IMR-90 (cell line): ENCODE measurements around the gene FAM20B. TPM values are rescaled to one million over a fixed set of nuclear protein-coding genes. Genes with fewer than 3 reads are reported as not detected.

Experiments used
- ATAC-seq: fragments of 200-7000 bp; cut with Tn5 transposase; 2 replicates; pipeline ENCODE4 v1.9.1; 2020; ENCODE audit warnings: low read depth, mild to moderate bottlenecking, moderate library complexity
- BruUV-seq: library from RNA; stranded (reverse); fragments of 400-500 nt; replicated peaks from 2 replicates; lab custom pipeline; 2021; lab: Mats Ljungman, UMichigan
- CTCF ChIA-PET: fragments of 300-600 bp; formaldehyde crosslinking; extraction: SDS; loops from one replicate; lab custom pipeline; 2021; ENCODE audit warnings: antibody characterized with exemption; lab: Yijun Ruan, JAX
- POLR2A ChIA-PET: fragments of 300-600 bp; sonication (Branson Sonifier 250); formaldehyde crosslinking; loops from one replicate; lab custom pipeline; 2022; ENCODE audit warnings: antibody characterized with exemption; ENCODE audit not compliant: unreplicated experiment; lab: Charles Lee
- DNase-seq: peaks from one replicate; pipeline ENCODE4 v3.0.0; 2013
- H2AFZ ChIP-seq: replicated peaks from 2 replicates; pipeline ENCODE3; 2013; ENCODE audit warnings: low read length, mild to moderate bottlenecking; ENCODE audit not compliant: poor library complexity
- H2AK5ac ChIP-seq: 2 replicates; pipeline ENCODE4 v1.6.1; 2013; ENCODE audit warnings: low read depth, low read length, inconsistent platforms
- H2AK9ac ChIP-seq: replicated peaks from 2 replicates; pipeline ENCODE3; 2013; ENCODE audit warnings: mild to moderate bottlenecking, low read depth, low read length, moderate library complexity; ENCODE audit not compliant: poor library complexity
- H2BK120ac ChIP-seq: 2 replicates; pipeline ENCODE4 v1.6.1; 2013; ENCODE audit warnings: low read depth, low read length, inconsistent platforms
- H2BK15ac ChIP-seq: 3 replicates; pipeline ENCODE4 v1.6.1; 2013; ENCODE audit warnings: low read depth, low read length, inconsistent platforms
- H2BK20ac ChIP-seq: 2 replicates; pipeline ENCODE4 v1.6.1; 2013; ENCODE audit warnings: low read depth, mild to moderate bottlenecking, inconsistent platforms, low read length, moderate library complexity
- H2BK5ac ChIP-seq: 2 replicates; pipeline ENCODE4 v1.6.1; 2013; ENCODE audit warnings: mild to moderate bottlenecking, low read depth, low read length, inconsistent platforms; ENCODE audit not compliant: poor library complexity, severe bottlenecking
- H3K14ac ChIP-seq: replicated peaks from 2 replicates; pipeline ENCODE4 v1.6.1; 2013; ENCODE audit warnings: low read depth, low read length, inconsistent platforms
- H3K18ac ChIP-seq: 2 replicates; pipeline ENCODE4 v1.6.1; 2013; ENCODE audit warnings: low read depth, low read length, control low read depth
- H3K23ac ChIP-seq: 2 replicates; pipeline ENCODE4 v1.6.1; 2013; ENCODE audit warnings: low read depth, low read length, inconsistent platforms
- H3K27ac ChIP-seq: 2 replicates; pipeline ENCODE4 v1.5.1; 2013; ENCODE audit warnings: mild to moderate bottlenecking, control low read depth, low read length; ENCODE audit not compliant: insufficient read depth
- H3K27me3 ChIP-seq: 2 replicates; pipeline ENCODE4 v1.6.1; 2013; ENCODE audit warnings: low read length; ENCODE audit not compliant: control insufficient read depth, insufficient read depth
- H3K36me3 ChIP-seq: 2 replicates; pipeline ENCODE4 v1.6.1; 2013; ENCODE audit warnings: low read length, mixed read lengths; ENCODE audit not compliant: control insufficient read depth, insufficient read depth
- H3K4ac ChIP-seq: 2 replicates; pipeline ENCODE4 v1.6.1; 2013; ENCODE audit warnings: low read depth, low read length, inconsistent platforms
- H3K4me1 ChIP-seq: 2 replicates; pipeline ENCODE4 v1.6.1; 2013; ENCODE audit warnings: low read length, mixed read lengths; ENCODE audit not compliant: control insufficient read depth, insufficient read depth
- H3K4me2 ChIP-seq: 2 replicates; pipeline ENCODE4 v1.6.1; 2013; ENCODE audit warnings: low read depth, mild to moderate bottlenecking, control low read depth, low read length, moderate library complexity
- H3K4me3 ChIP-seq: 2 replicates; pipeline ENCODE4 v1.5.1; 2013; ENCODE audit warnings: low read depth, mild to moderate bottlenecking, control low read depth, low read length, moderate library complexity; ENCODE audit not compliant: insufficient read depth
- H3K56ac ChIP-seq: 2 replicates; pipeline ENCODE4 v1.6.1; 2013; ENCODE audit warnings: low read length, inconsistent platforms; ENCODE audit not compliant: insufficient read depth; ENCODE audit errors: extremely low read depth
- H3K79me1 ChIP-seq, 2 experiments: 2 replicates each; pipeline ENCODE4 v1.6.1; 2013; ENCODE audit warnings: low read length in 2 of 2, inconsistent platforms in 1 of 2, low read depth in 1 of 2
- H3K9ac ChIP-seq: 2 replicates; pipeline ENCODE4 v1.6.1; 2013; ENCODE audit warnings: low read depth, low read length, control low read depth
- H3K9me1 ChIP-seq: 2 replicates; pipeline ENCODE4 v1.6.1; 2013; ENCODE audit warnings: low read length, inconsistent platforms; ENCODE audit not compliant: insufficient read depth
- H3K9me3 ChIP-seq: 2 replicates; pipeline ENCODE4 v1.6.1; 2013; ENCODE audit warnings: low read length; ENCODE audit not compliant: control insufficient read depth, insufficient read depth
- H4K20me1 ChIP-seq: 2 replicates; pipeline ENCODE4 v1.6.1; 2013; ENCODE audit warnings: low read length, inconsistent platforms; ENCODE audit not compliant: insufficient read depth
- H4K5ac ChIP-seq: 2 replicates; pipeline ENCODE4 v1.6.1; 2013; ENCODE audit warnings: mild to moderate bottlenecking, low read depth, low read length, control low read depth
- H4K8ac ChIP-seq, 2 experiments: 2 replicates each; pipeline ENCODE4 v1.6.1; 2013; ENCODE audit warnings: low read depth in 2 of 2, low read length in 2 of 2, control low read depth in 1 of 2, inconsistent platforms in 1 of 2
- H4K91ac ChIP-seq: 2 replicates; pipeline ENCODE4 v1.6.1; 2013; ENCODE audit warnings: low read depth, low read length, inconsistent platforms; ENCODE audit not compliant: insufficient read depth
- BHLHE40 ChIP-seq: fragments of 150-350 bp; IDR thresholded peaks from 2 replicates; pipeline ENCODE4 v1.6.1; 2016; ENCODE audit warnings: mild to moderate bottlenecking, low read depth, low read length
- CEBPB ChIP-seq: IDR thresholded peaks from 2 replicates; pipeline ENCODE4 v1.6.1; 2012; ENCODE audit warnings: low read depth, low read length, improper control_type of control experiment
- CHD1 ChIP-seq: IDR thresholded peaks from 2 replicates; pipeline ENCODE4 v1.6.1; 2012; ENCODE audit warnings: low read depth, low read length, improper control_type of control experiment
- CTCF ChIP-seq: conservative IDR thresholded peaks from 2 replicates; pipeline ENCODE4 v1.5.1; 2012; ENCODE audit warnings: mild to moderate bottlenecking, low read depth, low read length, improper control_type of control experiment
- ELK1 ChIP-seq: fragments of 150-350 bp; IDR thresholded peaks from 2 replicates; pipeline ENCODE4 v1.6.1; 2016; ENCODE audit warnings: low read depth, mild to moderate bottlenecking, low read length, moderate library complexity, borderline replicate concordance
- FOS ChIP-seq: fragments of 150-350 bp; IDR thresholded peaks from 2 replicates; pipeline ENCODE4 v1.6.1; 2016; ENCODE audit warnings: low read depth, low read length
- MAFK ChIP-seq: IDR thresholded peaks from 2 replicates; pipeline ENCODE4 v1.6.1; 2012; ENCODE audit warnings: low read depth, low read length, improper control_type of control experiment
- MAZ ChIP-seq: IDR thresholded peaks from 2 replicates; pipeline ENCODE4 v1.6.1; 2012; ENCODE audit warnings: low read depth, mild to moderate bottlenecking, low read length, improper control_type of control experiment, moderate library complexity, borderline replicate concordance
- MXI1 ChIP-seq: IDR thresholded peaks from 2 replicates; pipeline ENCODE4 v1.6.1; 2012; ENCODE audit warnings: low read depth, mild to moderate bottlenecking, low read length, moderate library complexity, borderline replicate concordance
- NFE2L2 ChIP-seq: fragments of 150-350 bp; IDR thresholded peaks from 2 replicates; pipeline ENCODE4 v1.6.1; 2016; ENCODE audit warnings: low read depth, mild to moderate bottlenecking, low read length
- POLR2A ChIP-seq: IDR thresholded peaks from 2 replicates; pipeline ENCODE4 v1.6.1; 2012; ENCODE audit warnings: mild to moderate bottlenecking, low read depth, low read length
- RAD21 ChIP-seq: IDR thresholded peaks from 2 replicates; pipeline ENCODE4 v1.6.1; 2012; ENCODE audit warnings: low read length, improper control_type of control experiment
- RCOR1 ChIP-seq: IDR thresholded peaks from 2 replicates; pipeline ENCODE4 v1.6.1; 2012; ENCODE audit warnings: mild to moderate bottlenecking, low read length, improper control_type of control experiment; ENCODE audit not compliant: insufficient replicate concordance
- RFX5 ChIP-seq: IDR thresholded peaks from 2 replicates; pipeline ENCODE4 v1.8.0; 2012; ENCODE audit warnings: low read depth, mild to moderate bottlenecking, low read length, moderate library complexity
- SMC3 ChIP-seq: fragments of 150-350 bp; IDR thresholded peaks from 2 replicates; pipeline ENCODE4 v1.6.1; 2016; ENCODE audit warnings: low read depth, mild to moderate bottlenecking, antibody characterized with exemption, low read length, moderate library complexity
- USF2 ChIP-seq: fragments of 150-350 bp; IDR thresholded peaks from 2 replicates; pipeline ENCODE4 v1.6.1; 2017; ENCODE audit warnings: mild to moderate bottlenecking, antibody characterized with exemption, low read length, low read depth
- dilution Hi-C: fragments of 300-500 bp; cut with HindIII; formaldehyde crosslinking; loops from one replicate; pipeline ENCODE4 v1.14.3; 2018; ENCODE audit warnings: low sequenced_read_pairs; ENCODE audit not compliant: unreplicated experiment
- in situ Hi-C: fragments of 300-500 bp; cut with MboI; formaldehyde crosslinking; loops from 3 replicates; pipeline ENCODE4 v1.14.3; 2019; ENCODE audit warnings: low sequenced_read_pairs, inconsistent platforms, mixed read lengths
- intact Hi-C: fragments of 100-400 bp; cut with micrococcal nuclease; formaldehyde crosslinking; loops from 2 replicates; pipeline ENCODE4 v1.10.0; 2022
- polyA plus RNA-seq, 3 experiments: library from polyadenylated mRNA; depleted of rRNA; stranded (reverse); fragments of >200 nt; gene quantifications; 2 replicates each; pipeline ENCODE4 v1.2.3, GENCODE V29; 2012; ENCODE audit warnings: low replicate concordance in 1 of 3
- total RNA-seq: library from RNA; depleted of rRNA; stranded (reverse); fragments of >200 nt; gene quantifications from 2 replicates; pipeline ENCODE4 v1.2.3, GENCODE V29; 2012

The FAM20B gene
- total and polyA plus RNA-seq, 2 of the 4 experiments (the other 2 are of a cell fraction) = 17.1 to 38.4 TPM

- H2AK5ac ChIP-seq = no peak overlapping the region
- no peak overlapping the region for H3K23ac ChIP-seq
- ChIA-PET POLR2A (no interaction called here), CTCF (interaction anchor here (1.2 to 1.3 kb wide), 2 partner anchors 29 to 74 kb away, joined by 3 read pairs; no protein-coding TSS in a partner anchor)
- no peak overlapping the region for H3K4me3 ChIP-seq
- H2BK5ac ChIP-seq = no peak overlapping the region
- H3K9ac ChIP-seq = no peak overlapping the region
- H4K20me1 ChIP-seq = peaks cover 5% of the 10 kb centered on the region; the same call in 1 of the 2 replicates
- H3K27ac ChIP-seq = no peak overlapping the region
- H3K56ac ChIP-seq = no peak overlapping the region
- BruUV-seq = no TSS peak
- H2AK9ac ChIP-seq = no peak overlapping the region
- H3K4ac ChIP-seq = no peak overlapping the region
- no peak for TF ChIP-seq FOS
- no peak for TF ChIP-seq MAFK
- TF ChIP-seq CEBPB = no peak
- TF ChIP-seq POLR2A = no peak
- no peak for TF ChIP-seq BHLHE40
- TF ChIP-seq MXI1 = no peak
- TF ChIP-seq MAZ = no peak
- no peak for TF ChIP-seq ELK1
- no peak for TF ChIP-seq RAD21
- TF ChIP-seq RFX5 = no peak
- TF ChIP-seq NFE2L2 = no peak
- TF ChIP-seq SMC3 = no peak
- no peak for TF ChIP-seq RCOR1
- no peak for TF ChIP-seq CTCF
- no peak for TF ChIP-seq CHD1
- no peak for TF ChIP-seq USF2
- no peak overlapping the region for H4K91ac ChIP-seq
- no peak overlapping the region for H4K5ac ChIP-seq
- peaks cover 3% of the 10 kb centered on the region; the same call in 1 of the 2 replicates for H3K9me1 ChIP-seq
- H2BK20ac ChIP-seq = no peak overlapping the region
- H2BK120ac ChIP-seq = no peak overlapping the region
- intact Hi-C loops = no loop called here
- DNase-seq = no peak
- in situ Hi-C loops = no loop called here
- H2BK15ac ChIP-seq = no peak overlapping the region
- ATAC-seq = no peak
- H3K4me2 ChIP-seq = no peak overlapping the region
- no peaks in the 10 kb centered on the region for H3K9me3 ChIP-seq
- H2AFZ ChIP-seq = no peak overlapping the region
- dilution Hi-C loops = no loop called here
- H3K14ac ChIP-seq = no peak overlapping the region
- no peak overlapping the region for H3K18ac ChIP-seq
- no peak overlapping the region for H4K8ac ChIP-seq
- no peaks in the 10 kb centered on the region for H3K27me3 ChIP-seq
- peaks cover 8% of the 10 kb centered on the region for H3K4me1 ChIP-seq
- H3K79me1 ChIP-seq = peaks cover 12 to 64% of the 10 kb centered on the region in 2 experiments
- H3K36me3 ChIP-seq = peaks cover 29% of the 10 kb centered on the region
Observed at GRCh38 chr1:179119513-179119912, 93.8 kb downstream of the FAM20B start.
